Measurements from ENCODE around the gene MPP2. TPM values are rescaled to one million over a fixed set of nuclear protein-coding genes. Genes with fewer than 3 reads are reported as not detected.

The MPP2 gene
- polyA plus RNA-seq, 1 of the 3 experiments (the other 2 are of a cell fraction) = 8.3 TPM

GRCh38 chr17:43857141-43857540 lies 50.2 kb downstream of the MPP2 start (continued):
- TF ChIP-seq POLR2AphosphoS5 (IDR thresholded peaks at IDR 0.05; ENCODE audit: low read depth, low read length) = no peak

DNA sequence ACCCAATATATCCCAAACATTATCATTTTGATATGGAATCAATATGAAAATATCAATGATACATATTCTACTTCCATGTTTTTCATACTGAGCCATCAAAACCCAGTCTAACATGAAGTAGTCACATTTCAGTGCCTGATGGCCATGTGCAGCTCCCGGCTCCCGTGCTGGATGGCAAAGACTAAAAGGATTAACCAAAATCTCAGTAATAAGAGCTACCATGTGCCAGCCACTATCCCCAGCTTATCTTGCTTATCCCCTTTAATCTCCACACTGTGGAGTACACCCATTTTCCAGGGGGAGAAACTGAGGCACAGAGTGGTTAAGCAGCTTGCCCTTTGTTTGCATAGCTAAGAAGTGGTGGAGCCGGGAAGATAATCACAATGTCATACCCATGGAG lies 51.2 kb downstream of the MPP2 start:
- Histone ChIP-seq H3K4me3 (ENCODE audit: low read depth in 2 of 2, low read length in 1 of 2) (no peak overlapping the region), H2AFZ (ENCODE audit: low read depth) (no peak overlapping the region), H3K36me3 (replicated peaks in 1 of 2; ENCODE audit: control insufficient read depth in 1 of 2, insufficient read depth in 2 of 2, low read length in 1 of 2) (no peaks in the 10 kb centered on the region), H3K9ac (no peak overlapping the region), H3K4me2 (no peak overlapping the region), H3K79me2 (ENCODE audit: insufficient read depth) (no peaks in the 10 kb centered on the region), H3K9me2 (no peaks in the 10 kb centered on the region), H3K4me1 (ENCODE audit: control insufficient read depth in 1 of 2, insufficient read depth in 2 of 2, low read depth in 1 of 2, low read length in 1 of 2) (no peaks in the 10 kb centered on the region), H3F3A (replicated peaks; ENCODE audit: insufficient read depth) (no peaks in the 10 kb centered on the region), H3K27ac (ENCODE audit: low read depth in 2 of 2, low read length in 1 of 2) (no peak overlapping the region), H3K9me3 (no peaks in the 10 kb centered on the region), H3K27me3 (ENCODE audit: insufficient read depth) (peaks cover 33% of the 10 kb centered on the region; the same call in 1 of the 2 replicates), H4K20me1 (ENCODE audit: insufficient read depth) (no peaks in the 10 kb centered on the region)
- no peak for DNase-seq
- TF ChIP-seq ELF1 (IDR thresholded peaks at IDR 0.05) = no peak
- TF ChIP-seq, protein P1, sequence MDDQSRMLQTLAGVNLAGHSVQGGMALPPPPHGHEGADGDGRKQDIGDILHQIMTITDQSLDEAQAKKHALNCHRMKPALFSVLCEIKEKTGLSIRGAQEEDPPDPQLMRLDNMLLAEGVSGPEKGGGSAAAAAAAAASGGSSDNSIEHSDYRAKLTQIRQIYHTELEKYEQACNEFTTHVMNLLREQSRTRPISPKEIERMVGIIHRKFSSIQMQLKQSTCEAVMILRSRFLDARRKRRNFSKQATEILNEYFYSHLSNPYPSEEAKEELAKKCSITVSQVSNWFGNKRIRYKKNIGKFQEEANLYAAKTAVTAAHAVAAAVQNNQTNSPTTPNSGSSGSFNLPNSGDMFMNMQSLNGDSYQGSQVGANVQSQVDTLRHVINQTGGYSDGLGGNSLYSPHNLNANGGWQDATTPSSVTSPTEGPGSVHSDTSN (IDR thresholded peaks at IDR 0.05) = no peak
- TF ChIP-seq RCOR1 (IDR thresholded peaks at IDR 0.05; ENCODE audit: low read length) = no peak
- no peak for TF ChIP-seq RAD21 (IDR thresholded peaks at IDR 0.05; ENCODE audit: low read length)
- no peak for TF ChIP-seq GABPA (IDR thresholded peaks at IDR 0.05; ENCODE audit: low read depth)
- TF ChIP-seq FOSL2 (IDR thresholded peaks at IDR 0.05; ENCODE audit: borderline replicate concordance, low read depth) = no peak
- TF ChIP-seq, protein P2, sequence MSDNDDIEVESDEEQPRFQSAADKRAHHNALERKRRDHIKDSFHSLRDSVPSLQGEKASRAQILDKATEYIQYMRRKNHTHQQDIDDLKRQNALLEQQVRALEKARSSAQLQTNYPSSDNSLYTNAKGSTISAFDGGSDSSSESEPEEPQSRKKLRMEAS (IDR thresholded peaks at IDR 0.05; ENCODE audit: low read depth) = no peak
- no peak for TF ChIP-seq SIN3A (IDR thresholded peaks at IDR 0.05; ENCODE audit: borderline replicate concordance, low read depth, low read length)
- no peak for TF ChIP-seq NFIC (IDR thresholded peaks at IDR 0.05; ENCODE audit: borderline replicate concordance)
- no peak for TF ChIP-seq FOXM1 (IDR thresholded peaks at IDR 0.05; ENCODE audit: low read depth)
- TF ChIP-seq RFX5 (IDR thresholded peaks at IDR 0.05; ENCODE audit: low read length) = no peak
- TF ChIP-seq, protein P3, sequence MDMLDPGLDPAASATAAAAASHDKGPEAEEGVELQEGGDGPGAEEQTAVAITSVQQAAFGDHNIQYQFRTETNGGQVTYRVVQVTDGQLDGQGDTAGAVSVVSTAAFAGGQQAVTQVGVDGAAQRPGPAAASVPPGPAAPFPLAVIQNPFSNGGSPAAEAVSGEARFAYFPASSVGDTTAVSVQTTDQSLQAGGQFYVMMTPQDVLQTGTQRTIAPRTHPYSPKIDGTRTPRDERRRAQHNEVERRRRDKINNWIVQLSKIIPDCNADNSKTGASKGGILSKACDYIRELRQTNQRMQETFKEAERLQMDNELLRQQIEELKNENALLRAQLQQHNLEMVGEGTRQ (IDR thresholded peaks at IDR 0.05; ENCODE audit: borderline replicate concordance, low read depth, low read length) = no peak
- TF ChIP-seq RXRA (IDR thresholded peaks at IDR 0.05; ENCODE audit: borderline replicate concordance, low read depth) = no peak
- ChIA-PET CTCF (interaction anchor here (1.3 to 4.6 kb wide), 4 partner anchors 10 to 280 kb away, joined by 3 to 51 read pairs (median 12); partner anchors contain the start of gene CD300LG), POLR2A (interaction anchor here (1.1 kb wide), 1 partner anchor 13 kb away, joined by 3 read pairs; no protein-coding TSS in a partner anchor)
- WGBS (ENCODE audit: low lambda C conversion rate) = 69% methylated on average over 3 of the region's 3 CpGs

- Histone ChIP-seq H3K9ac (no peak overlapping the region), H3K79me2 (ENCODE audit: insufficient read depth) (no peaks in the 10 kb centered on the region), H3K9me3 (no peaks in the 10 kb centered on the region), H3K9me2 (no peaks in the 10 kb centered on the region), H3K27me3 (ENCODE audit: insufficient read depth) (peaks cover 33% of the 10 kb centered on the region; the same call in 1 of the 2 replicates), H3K4me2 (no peak overlapping the region), H3K4me3 (ENCODE audit: low read depth in 2 of 2, low read length in 1 of 2) (no peak overlapping the region), H3K27ac (ENCODE audit: low read depth in 2 of 2, low read length in 1 of 2) (no peak overlapping the region), H3F3A (replicated peaks; ENCODE audit: insufficient read depth) (no peaks in the 10 kb centered on the region), H4K20me1 (ENCODE audit: insufficient read depth) (no peaks in the 10 kb centered on the region), H3K4me1 (ENCODE audit: control insufficient read depth in 1 of 2, insufficient read depth in 2 of 2, low read depth in 1 of 2, low read length in 1 of 2) (no peaks in the 10 kb centered on the region), H2AFZ (ENCODE audit: low read depth) (no peak overlapping the region), H3K36me3 (replicated peaks in 1 of 2; ENCODE audit: control insufficient read depth in 1 of 2, insufficient read depth in 2 of 2, low read length in 1 of 2) (no peaks in the 10 kb centered on the region)
- ChIA-PET POLR2A (interaction anchor here (1.1 kb wide), 1 partner anchor 12 kb away, joined by 3 read pairs; no protein-coding TSS in a partner anchor), CTCF (interaction anchor here (0.6 to 4.6 kb wide), 5 partner anchors 9 to 95 kb away, joined by 3 to 51 read pairs (median 4); partner anchors contain the start of gene CD300LG)
- no peak for DNase-seq
- 82% methylated on average over 4 of the region's 9 CpGs for WGBS (ENCODE audit: low lambda C conversion rate)
- no peak for TF ChIP-seq YY1 (IDR thresholded peaks at IDR 0.05; ENCODE audit: low read depth)
- TF ChIP-seq EZH2phosphoT487 (IDR thresholded peaks at IDR 0.05; ENCODE audit: borderline replicate concordance, low read depth) = no peak
- TF ChIP-seq, protein P3 (IDR thresholded peaks at IDR 0.05; ENCODE audit: borderline replicate concordance, low read depth, low read length) = no peak
- no peak for TF ChIP-seq RAD21 (IDR thresholded peaks at IDR 0.05; ENCODE audit: low read length)
- TF ChIP-seq, protein P4, sequence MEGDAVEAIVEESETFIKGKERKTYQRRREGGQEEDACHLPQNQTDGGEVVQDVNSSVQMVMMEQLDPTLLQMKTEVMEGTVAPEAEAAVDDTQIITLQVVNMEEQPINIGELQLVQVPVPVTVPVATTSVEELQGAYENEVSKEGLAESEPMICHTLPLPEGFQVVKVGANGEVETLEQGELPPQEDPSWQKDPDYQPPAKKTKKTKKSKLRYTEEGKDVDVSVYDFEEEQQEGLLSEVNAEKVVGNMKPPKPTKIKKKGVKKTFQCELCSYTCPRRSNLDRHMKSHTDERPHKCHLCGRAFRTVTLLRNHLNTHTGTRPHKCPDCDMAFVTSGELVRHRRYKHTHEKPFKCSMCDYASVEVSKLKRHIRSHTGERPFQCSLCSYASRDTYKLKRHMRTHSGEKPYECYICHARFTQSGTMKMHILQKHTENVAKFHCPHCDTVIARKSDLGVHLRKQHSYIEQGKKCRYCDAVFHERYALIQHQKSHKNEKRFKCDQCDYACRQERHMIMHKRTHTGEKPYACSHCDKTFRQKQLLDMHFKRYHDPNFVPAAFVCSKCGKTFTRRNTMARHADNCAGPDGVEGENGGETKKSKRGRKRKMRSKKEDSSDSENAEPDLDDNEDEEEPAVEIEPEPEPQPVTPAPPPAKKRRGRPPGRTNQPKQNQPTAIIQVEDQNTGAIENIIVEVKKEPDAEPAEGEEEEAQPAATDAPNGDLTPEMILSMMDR (IDR thresholded peaks at IDR 0.05) = no peak
- TF ChIP-seq, protein P5, sequence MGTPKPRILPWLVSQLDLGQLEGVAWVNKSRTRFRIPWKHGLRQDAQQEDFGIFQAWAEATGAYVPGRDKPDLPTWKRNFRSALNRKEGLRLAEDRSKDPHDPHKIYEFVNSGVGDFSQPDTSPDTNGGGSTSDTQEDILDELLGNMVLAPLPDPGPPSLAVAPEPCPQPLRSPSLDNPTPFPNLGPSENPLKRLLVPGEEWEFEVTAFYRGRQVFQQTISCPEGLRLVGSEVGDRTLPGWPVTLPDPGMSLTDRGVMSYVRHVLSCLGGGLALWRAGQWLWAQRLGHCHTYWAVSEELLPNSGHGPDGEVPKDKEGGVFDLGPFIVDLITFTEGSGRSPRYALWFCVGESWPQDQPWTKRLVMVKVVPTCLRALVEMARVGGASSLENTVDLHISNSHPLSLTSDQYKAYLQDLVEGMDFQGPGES (IDR thresholded peaks at IDR 0.05; ENCODE audit: low read depth, low read length) = no peak
- no peak for TF ChIP-seq TEAD4 (IDR thresholded peaks at IDR 0.05; ENCODE audit: borderline replicate concordance, insufficient read depth)
- TF ChIP-seq NFIC (IDR thresholded peaks at IDR 0.05; ENCODE audit: borderline replicate concordance) = no peak
- no peak for TF ChIP-seq GABPA (IDR thresholded peaks at IDR 0.05; ENCODE audit: low read depth)
- no peak for TF ChIP-seq CHD2 (IDR thresholded peaks at IDR 0.05; ENCODE audit: low read length, partially characterized antibody)
- TF ChIP-seq ELF1 (IDR thresholded peaks at IDR 0.05) = no peak
Observed at GRCh38 chr17:43855061-43855460, 52.3 kb downstream of the MPP2 start.

All from SK-N-SH (cell line).